NCI-H446 treated with DMSO at 0.1 percent for 48 hours (cell line): Measurements from ENCODE around the gene CDH22.

Source experiments
- DNase-seq: peaks from one replicate; lab custom pipeline; 2025; lab: John Stamatoyannopoulos, UW

Gene CDH22

DNA sequence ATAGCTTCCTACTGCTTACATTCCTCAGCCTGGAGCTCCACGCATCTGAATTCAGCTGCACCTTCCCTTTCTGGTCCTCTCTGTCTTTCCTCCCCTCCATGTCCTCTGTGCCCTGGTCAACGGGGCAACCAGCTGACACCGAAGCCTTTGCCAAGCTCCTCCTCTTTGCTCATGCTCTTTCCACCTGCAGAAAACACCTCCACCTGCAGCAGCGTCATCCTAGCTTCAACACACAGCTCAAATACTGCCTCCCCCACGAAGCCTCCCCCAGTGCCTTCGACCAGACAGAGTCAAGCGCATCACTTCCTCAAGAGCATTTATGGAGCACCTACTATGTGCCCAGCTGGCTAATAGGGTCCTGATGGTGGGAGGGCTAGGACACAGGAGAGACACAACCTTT is 9.2 kb downstream of the CDH22 start:
- DNase-seq = no peak

DNA sequence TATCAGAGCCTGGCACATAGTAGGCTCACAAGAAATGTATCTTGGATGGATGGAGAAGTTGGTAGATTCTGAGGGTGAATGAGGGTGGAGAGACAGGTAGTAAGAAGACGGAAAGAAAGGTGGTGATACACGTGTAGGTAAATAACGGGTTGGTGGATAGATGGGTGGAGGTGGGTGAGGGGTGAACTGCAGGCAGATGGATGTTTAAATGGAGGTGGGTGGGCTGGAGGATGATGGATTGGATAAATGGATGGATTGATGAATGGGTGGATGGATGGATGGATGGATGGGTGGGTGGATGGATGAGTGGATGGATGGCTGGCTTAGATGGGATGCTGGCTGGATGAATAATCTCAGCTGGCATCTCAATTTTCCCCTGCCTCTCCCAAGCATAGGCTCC is 9.9 kb downstream of the CDH22 start:
- no peak for DNase-seq

- DNase-seq = no peak
These were observed 11.6 kb downstream of the CDH22 start for GRCh38 chr20:46296526-46297250.

- DNase-seq = no peak
These were observed 15.2 kb downstream of the CDH22 start for GRCh38 chr20:46293084-46293483.

GRCh38 chr20:46291401-46291800 is 16.9 kb downstream of the CDH22 start:
- no peak for DNase-seq

- DNase-seq = no peak
These were observed 18.9 kb downstream of the CDH22 start for GRCh38 chr20:46289432-46289831.

DNA sequence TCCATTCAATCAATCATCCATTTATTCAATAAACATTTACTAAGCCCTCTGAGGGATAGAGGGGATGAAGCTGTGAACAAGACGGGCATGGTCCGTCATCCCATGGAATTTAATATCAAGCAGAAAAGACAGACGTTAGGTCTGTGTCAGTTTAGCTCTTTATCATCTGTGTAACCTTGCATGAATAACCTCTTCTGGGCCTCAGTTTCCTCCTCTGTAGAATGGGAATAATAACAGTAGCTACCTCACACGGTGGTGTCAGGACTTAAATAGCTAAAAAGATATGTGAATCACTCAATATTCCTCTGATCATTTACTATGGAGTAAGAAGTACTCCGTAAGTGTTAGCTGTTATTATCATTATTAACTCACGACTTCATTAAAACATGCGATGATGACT is 21.3 kb downstream of the CDH22 start:
- DNase-seq = no peak

DNA sequence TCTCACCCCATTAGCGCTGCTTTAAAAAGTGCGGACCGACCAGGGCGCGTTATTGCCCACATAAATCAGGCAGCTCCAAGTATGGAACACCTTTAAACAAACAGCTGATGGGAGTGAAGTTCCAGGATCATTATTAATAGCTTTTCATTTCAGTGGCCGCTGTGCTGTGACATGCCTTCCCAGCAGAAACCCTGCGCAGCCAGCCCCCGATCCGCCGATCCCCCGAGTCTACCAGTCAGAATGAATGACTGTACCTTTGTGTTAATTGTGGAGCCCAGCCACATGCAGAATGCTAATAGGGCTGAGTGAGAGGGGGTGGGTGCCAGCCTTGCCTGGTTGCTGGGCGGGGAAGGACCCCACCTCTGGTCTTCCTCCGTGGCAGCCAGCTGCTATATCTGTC is 21.9 kb downstream of the CDH22 start:
- no peak for DNase-seq

- no peak for DNase-seq
These were observed 22.6 kb downstream of the CDH22 start for GRCh38 chr20:46285740-46286139.

DNA sequence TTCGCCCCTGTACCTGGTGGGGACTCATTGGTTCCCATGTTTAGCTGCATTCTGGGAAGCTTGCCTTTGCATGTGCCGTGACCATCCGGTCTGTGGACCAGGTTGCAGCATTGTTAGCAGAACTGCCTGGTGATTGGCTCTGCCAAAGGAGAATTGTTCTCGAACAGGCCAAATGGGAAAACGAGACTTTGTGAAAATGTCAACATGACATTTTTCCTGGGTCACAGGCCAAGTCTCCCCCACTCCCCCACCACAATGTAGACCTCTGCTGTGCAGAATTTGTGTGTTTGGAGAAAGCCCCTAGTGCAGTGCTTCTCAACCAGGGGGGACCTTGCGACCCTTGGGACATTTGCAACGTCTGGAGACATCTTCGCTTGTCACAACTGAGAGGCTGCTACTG is 23.2 kb downstream of the CDH22 start:
- DNase-seq = no peak

GRCh38 chr20:46284040-46284427 is 24.3 kb downstream of the CDH22 start:
- DNase-seq = no peak

DNA sequence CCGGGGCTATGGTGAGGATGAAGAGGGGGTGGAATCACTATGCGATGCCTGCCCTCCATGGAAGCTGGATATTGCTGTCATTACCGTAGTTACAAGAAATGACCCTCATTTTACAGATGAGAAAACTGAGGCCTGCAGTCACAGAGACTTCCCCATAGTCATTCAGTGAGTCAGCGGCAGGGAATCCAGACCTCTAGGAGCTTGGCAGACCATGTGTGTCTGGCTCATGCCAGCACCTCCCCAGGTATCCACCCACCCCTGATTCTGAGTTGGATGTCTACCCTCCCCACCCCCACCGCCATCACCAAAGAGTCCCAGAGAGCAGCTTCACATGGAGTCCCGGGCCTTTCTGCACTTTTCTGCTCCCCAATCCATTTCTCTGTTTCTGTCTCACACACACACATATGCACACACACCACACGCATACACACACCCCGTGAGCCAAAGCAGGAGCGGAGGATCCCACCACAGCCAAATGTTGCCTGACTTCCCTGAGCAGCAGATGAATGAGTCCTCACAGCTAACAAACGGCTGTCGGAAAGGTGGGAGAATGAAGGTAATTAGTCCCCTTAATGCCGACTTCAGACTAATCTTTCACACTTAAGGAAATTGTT is 24.8 kb downstream of the CDH22 start:
- no peak for DNase-seq

GRCh38 chr20:46282669-46283068 is 25.6 kb downstream of the CDH22 start:
- no peak for DNase-seq

- DNase-seq = no peak
These were observed 29.2 kb downstream of the CDH22 start for GRCh38 chr20:46279103-46279502.

DNA sequence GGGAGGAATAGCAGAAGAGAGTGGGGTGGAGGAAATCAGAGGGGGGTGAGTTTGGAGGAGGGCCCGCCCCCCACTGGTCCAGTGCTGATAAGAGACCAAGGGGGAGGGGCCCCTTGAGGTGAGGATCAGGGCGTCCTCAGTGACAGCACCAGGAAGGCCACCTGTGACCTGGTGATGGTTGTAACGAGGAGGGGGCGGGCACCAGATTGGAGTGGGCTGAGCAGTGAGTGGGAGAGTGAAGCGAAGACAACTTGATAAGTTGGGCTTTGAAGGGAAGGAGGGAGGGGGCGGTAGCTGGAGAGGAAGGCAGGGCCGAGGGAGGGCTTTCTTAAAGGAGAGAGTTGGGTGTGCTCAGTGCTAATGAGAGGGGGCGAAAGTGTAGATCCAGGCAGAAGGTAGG is 30.7 kb downstream of the CDH22 start:
- no peak for DNase-seq

DNA sequence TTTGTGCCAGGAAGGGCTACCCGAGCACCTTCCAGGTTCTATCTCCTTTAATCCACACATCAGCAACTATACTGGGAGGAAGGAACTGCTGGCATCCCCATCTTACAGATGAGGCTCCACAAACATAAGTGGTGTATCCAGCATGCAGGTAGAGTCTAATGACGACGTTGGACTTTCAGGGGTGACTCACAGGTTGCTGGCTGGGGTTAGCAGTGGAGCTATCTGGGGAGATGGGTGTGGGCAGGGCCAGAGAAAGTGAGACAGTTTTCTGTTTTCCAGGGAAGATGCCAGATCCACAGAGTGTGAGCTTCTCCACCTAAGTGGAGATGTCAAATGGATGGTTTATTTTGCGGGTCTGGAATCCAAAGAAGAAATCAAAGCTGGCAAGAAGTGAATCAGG is 31.8 kb downstream of the CDH22 start:
- no peak for DNase-seq

DNA sequence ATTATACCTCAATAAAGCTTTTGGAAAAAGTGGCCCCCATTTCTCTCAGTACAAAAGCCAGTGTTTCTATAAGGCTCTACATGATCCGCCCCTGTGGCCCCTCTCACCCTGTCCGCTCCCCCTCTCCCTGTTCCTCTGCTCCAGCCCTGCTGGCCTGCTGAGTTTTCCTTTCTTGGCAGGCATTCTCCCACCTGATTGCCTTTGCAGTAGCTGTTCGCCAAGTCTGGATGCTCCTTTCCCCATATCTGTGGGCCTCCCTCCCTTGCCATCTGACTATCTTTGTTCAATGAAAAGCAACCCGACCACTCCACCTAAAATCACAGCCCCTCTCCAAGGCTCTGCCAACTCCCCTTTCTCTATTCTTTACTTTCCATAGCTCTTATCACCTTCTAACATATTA is 33.2 kb downstream of the CDH22 start:
- DNase-seq = no peak

DNA sequence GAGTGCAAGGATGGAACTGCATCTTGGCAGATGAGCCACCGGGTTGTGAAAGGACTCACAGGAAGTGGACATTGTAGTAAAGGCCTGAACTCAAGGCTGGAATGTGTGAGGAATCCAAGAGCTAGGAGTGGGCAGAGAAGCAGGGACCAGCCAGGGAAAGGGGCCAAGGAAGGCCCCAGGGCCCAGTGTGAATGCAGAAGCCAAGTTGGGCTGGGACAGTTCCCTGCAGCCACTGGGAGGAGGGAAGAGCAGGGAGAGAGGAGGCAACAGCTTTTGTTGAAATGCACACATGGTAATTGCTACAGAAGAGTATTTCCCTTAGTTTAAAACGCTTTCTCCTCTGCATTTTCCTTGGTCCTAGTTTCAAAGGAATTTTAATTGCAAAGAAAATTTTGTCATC is 34.6 kb downstream of the CDH22 start:
- DNase-seq = no peak

- DNase-seq = no peak
These were observed 35.8 kb downstream of the CDH22 start for GRCh38 chr20:46272389-46273047.

- DNase-seq = no peak
These were observed 37.1 kb downstream of the CDH22 start for GRCh38 chr20:46270977-46271744.

DNA sequence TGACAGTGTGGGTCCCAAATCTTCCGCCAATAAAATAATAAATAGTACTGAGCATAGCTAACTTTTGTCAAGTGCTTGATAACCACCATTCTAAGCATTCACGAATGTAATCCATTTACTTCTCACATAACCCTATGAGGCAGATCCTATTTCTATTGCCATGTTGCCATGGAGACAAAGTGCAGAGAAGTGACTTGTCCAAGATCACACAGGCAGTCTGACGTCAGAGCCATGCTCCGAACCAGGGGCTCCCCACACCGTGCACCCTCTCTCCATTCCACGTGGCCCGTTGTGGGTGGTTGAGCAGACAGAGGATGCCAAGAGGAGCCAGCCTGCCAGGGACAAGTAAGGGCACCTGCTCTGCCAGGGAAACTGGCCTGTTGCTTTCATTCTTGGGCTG is 38.9 kb downstream of the CDH22 start:
- DNase-seq = no peak

DNA sequence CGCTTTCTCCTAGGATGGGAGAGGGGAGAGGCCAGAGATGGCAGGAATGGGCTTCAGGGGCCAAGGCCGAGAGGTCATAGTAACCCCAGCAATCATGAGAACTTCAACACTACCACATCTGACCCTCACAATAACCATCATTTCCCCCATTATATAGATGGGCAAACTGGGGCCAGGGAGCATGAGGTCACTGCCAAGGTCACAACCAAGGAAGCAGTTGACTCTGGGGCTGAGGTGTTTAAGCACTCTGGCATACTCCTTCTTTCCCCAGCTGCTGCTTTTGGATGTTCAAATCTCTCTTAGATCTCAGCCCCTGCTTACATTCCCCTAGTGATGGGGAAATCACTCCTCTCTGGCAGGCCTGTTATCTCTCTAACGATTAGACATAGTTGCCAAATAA is 39.6 kb downstream of the CDH22 start:
- no peak for DNase-seq

GRCh38 chr20:46268131-46268614 is 40.1 kb downstream of the CDH22 start:
- no peak for DNase-seq
